Gastroesophageal sphincter (tissue), 4 donors: Measurements from ENCODE around the gene ACOX3. TPM values are rescaled to one million over a fixed set of nuclear protein-coding genes. Genes with fewer than 3 reads are reported as not detected.

Source experiments
- ATAC-seq: fragments of 150-250 bp; one replicate; pipeline ENCODE4 v1.9.1; 2016; ENCODE audit warnings: mild to moderate bottlenecking, moderate library complexity
- H3K27ac ChIP-seq, 4 donors: fragments of 200-600 bp; sonication (generic) in 3 of 4; 1 replicate in 3 of 4; 2 replicates in 1 of 4; pipeline ENCODE4 v1.5.1; 2016 to 2019
- H3K27me3 ChIP-seq: fragments of 200-600 bp; sonication (generic); one replicate; pipeline ENCODE4 v1.5.1; 2019
- H3K36me3 ChIP-seq, 2 donors: fragments of 200-600 bp; sonication (generic); one replicate each; pipeline ENCODE4 v1.5.1; 2019; ENCODE audit warnings: control low read depth in 1 of 2
- H3K4me1 ChIP-seq, 3 donors: fragments of 200-600 bp; sonication (generic); 1 replicate in 2 of 3; 2 replicates in 1 of 3; pipeline ENCODE4 v1.5.1; 2016 to 2019; ENCODE audit warnings: control low read depth in 2 of 3
- H3K4me3 ChIP-seq, 2 donors: fragments of 200-600 bp; sonication (generic); one replicate each; pipeline ENCODE4 v1.5.1; 2019; ENCODE audit warnings: mild to moderate bottlenecking in 1 of 2, moderate library complexity in 1 of 2
- H3K9me3 ChIP-seq, 3 donors: fragments of 200-600 bp; sonication (generic); one replicate each; pipeline ENCODE4 v1.5.1; 2017 to 2019; ENCODE audit warnings: control low read depth in 2 of 3
- EP300 ChIP-seq: sonication (generic); formaldehyde crosslinking; IDR thresholded peaks from one replicate; pipeline ENCODE4 v1.6.1; 2017; ENCODE audit warnings: antibody characterized with exemption, mild to moderate bottlenecking
- POLR2A ChIP-seq, 2 donors: fragments of 450-650 bp; IDR thresholded peaks; one replicate each; pipeline ENCODE4 v1.6.1; 2017; ENCODE audit warnings: antibody characterized with exemption in 2 of 2, mild to moderate bottlenecking in 2 of 2, moderate library complexity in 1 of 2
- POLR2AphosphoS5 ChIP-seq: sonication (generic); formaldehyde crosslinking; IDR thresholded peaks from one replicate; pipeline ENCODE4 v1.6.1; 2017; ENCODE audit warnings: antibody characterized with exemption
- WGBS, 2 donors: methylation state at CpG; one replicate each; pipeline ENCODE4 v1.1.5; 2018; ENCODE audit warnings: low coverage in 1 of 2; 5-methylcytosine and 5-hydroxymethylcytosine counted together
- total RNA-seq, 4 donors: library from RNA; depleted of rRNA; stranded (reverse); fragments of >200 nt; gene quantifications; one replicate each; pipeline ENCODE4 v1.1.0, GENCODE V29; 2016
- TF ChIP-seq, protein P1 (sequence below), 4 experiments: fragments of 200-600 bp in 2 of 4; fragments of 450-650 bp in 2 of 4; sonication (generic) in 1 of 4; IDR thresholded peaks; one replicate each; pipeline ENCODE4 v1.5.1; 2017 to 2019; ENCODE audit warnings: antibody characterized with exemption in 4 of 4, mild to moderate bottlenecking in 2 of 4, moderate library complexity in 2 of 4

Gene ACOX3
- total RNA-seq, 4 donors from 2014 or later = 21.5 to 79.5 (median 37.1) TPM

- no peaks in the 10 kb centered on the region for H3K27me3 ChIP-seq
- TF ChIP-seq POLR2A (IDR thresholded peaks at IDR 0.05) (no peak), POLR2AphosphoS5 (no peak), EP300 (no peak)
- TF ChIP-seq, protein P1, sequence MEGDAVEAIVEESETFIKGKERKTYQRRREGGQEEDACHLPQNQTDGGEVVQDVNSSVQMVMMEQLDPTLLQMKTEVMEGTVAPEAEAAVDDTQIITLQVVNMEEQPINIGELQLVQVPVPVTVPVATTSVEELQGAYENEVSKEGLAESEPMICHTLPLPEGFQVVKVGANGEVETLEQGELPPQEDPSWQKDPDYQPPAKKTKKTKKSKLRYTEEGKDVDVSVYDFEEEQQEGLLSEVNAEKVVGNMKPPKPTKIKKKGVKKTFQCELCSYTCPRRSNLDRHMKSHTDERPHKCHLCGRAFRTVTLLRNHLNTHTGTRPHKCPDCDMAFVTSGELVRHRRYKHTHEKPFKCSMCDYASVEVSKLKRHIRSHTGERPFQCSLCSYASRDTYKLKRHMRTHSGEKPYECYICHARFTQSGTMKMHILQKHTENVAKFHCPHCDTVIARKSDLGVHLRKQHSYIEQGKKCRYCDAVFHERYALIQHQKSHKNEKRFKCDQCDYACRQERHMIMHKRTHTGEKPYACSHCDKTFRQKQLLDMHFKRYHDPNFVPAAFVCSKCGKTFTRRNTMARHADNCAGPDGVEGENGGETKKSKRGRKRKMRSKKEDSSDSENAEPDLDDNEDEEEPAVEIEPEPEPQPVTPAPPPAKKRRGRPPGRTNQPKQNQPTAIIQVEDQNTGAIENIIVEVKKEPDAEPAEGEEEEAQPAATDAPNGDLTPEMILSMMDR (IDR thresholded peaks at IDR 0.05) = no peak
- H3K9me3 ChIP-seq = no peaks in the 10 kb centered on the region
- peaks cover 0 to 34% (median 10%) of the 10 kb centered on the region in 3 donors for H3K4me1 ChIP-seq
- no peaks in the 10 kb centered on the region for H3K36me3 ChIP-seq
- 20 to 80% methylated on average over 2 to 3 of the region's 6 CpGs for WGBS, 2 donors
- H3K4me3 ChIP-seq = no peak overlapping the region
- no peak overlapping the region for H3K27ac ChIP-seq
- no peak for ATAC-seq
Observed at GRCh38 chr4:8348071-8348470, 92.5 kb downstream of the ACOX3 start.

DNA sequence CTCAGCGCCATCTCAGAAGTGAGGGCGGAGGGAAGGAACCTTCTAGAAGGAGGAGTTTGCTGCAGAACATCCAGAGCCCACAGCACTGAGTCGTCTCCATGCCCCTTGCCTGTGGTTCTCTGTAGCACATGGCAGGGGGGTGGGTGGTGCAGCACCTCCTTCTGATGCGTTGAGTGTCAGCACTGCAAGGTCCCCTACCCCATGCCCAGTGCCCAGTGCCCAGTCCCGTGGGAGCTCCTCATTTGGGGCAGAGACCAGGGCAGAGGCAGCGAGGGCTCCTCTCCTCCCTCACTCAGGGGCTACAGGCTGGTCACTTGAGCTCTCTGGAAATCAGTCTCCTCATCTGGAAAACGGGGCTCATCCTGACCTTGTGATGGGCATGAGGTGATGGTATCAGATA, 92.9 kb downstream of the ACOX3 start:
- no peaks in the 10 kb centered on the region for H3K27me3 ChIP-seq
- H3K9me3 ChIP-seq = no peaks in the 10 kb centered on the region
- no peak for ATAC-seq
- no peak overlapping the region for H3K4me3 ChIP-seq
- no peak for TF ChIP-seq POLR2AphosphoS5
- TF ChIP-seq, protein P1 (IDR thresholded peaks at IDR 0.05) = no peak
- no peak for TF ChIP-seq POLR2A (IDR thresholded peaks at IDR 0.05)
- TF ChIP-seq EP300 = no peak
- 64% methylated on average over 2 of the region's 7 CpGs; no CpG with 5 or more reads in 1 of the 2 donors for WGBS, 2 donors
- H3K4me1 ChIP-seq = peaks cover 0 to 34% (median 12%) of the 10 kb centered on the region in 3 donors
- no peaks in the 10 kb centered on the region for H3K36me3 ChIP-seq
- no peak overlapping the region for H3K27ac ChIP-seq

- Histone ChIP-seq H3K9me3 (no peaks in the 10 kb centered on the region), H3K4me3 (no peak overlapping the region), H3K36me3 (no peaks in the 10 kb centered on the region), H3K27me3 (no peaks in the 10 kb centered on the region), H3K27ac (no peak overlapping the region), H3K4me1 (peaks cover 0 to 34% (median 10%) of the 10 kb centered on the region in 3 donors)
- WGBS, 2 donors = 56% methylated on average over 1 to 3 of the region's 16 CpGs
- ATAC-seq = no peak
- TF ChIP-seq POLR2AphosphoS5 = no peak
- TF ChIP-seq, protein P1 (IDR thresholded peaks at IDR 0.05) = no peak
- TF ChIP-seq EP300 = no peak
- no peak for TF ChIP-seq POLR2A (IDR thresholded peaks at IDR 0.05)
Observed at GRCh38 chr4:8346838-8347605, 93.5 kb downstream of the ACOX3 start.

DNA sequence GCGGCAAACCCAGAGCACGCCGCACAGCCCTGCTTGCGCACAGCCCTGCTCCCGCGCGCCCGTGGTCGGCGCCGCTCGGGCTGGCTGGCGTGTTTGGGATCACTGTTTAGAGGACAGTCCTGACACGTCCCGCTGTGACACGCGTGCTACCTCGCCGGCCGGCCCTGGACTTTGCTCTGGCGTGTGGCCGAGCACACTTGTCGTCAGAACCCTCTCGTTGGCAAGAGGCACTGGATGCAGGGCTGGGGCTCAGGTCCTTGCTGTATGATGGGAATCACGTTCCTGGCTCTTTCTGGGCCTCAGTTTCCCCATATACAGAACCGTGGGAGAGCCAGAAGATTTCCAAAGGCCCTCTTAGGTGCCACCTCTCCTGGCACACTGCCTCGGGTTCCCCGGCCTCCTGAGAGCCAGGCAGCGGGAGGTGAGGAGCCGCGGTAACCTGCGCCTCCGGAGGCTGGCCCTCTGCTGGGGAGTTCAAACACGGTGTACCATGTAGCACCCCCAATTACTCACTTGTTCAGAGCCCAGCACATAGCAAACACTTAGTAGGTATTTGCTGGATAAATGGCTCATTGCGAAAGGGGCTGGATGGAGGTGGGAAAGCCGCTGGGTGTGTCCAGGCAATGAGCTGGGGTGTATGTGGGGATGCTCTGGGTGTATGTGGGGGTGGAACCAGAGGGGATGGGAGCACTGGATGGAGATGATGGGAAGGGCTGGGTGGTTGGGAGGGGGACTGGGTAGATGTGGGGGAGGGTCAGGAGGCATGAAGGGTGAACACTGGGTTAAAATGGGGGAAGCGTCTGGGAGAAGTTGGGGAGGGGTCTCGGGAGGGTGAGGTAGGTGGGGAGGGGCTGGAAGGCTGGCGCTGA, 94.3 kb downstream of the ACOX3 start:
- WGBS, 2 donors = 73 to 75% methylated on average over 3 to 6 of the region's 39 CpGs
- no peaks in the 10 kb centered on the region for H3K27me3 ChIP-seq
- TF ChIP-seq, protein P1 (IDR thresholded peaks at IDR 0.05) = no peak
- TF ChIP-seq POLR2AphosphoS5 = no peak
- no peak for TF ChIP-seq EP300
- no peak for TF ChIP-seq POLR2A (IDR thresholded peaks at IDR 0.05)
- no peaks in the 10 kb centered on the region for H3K36me3 ChIP-seq
- no peaks in the 10 kb centered on the region for H3K9me3 ChIP-seq
- peaks cover 0 to 34% (median 19%) of the 10 kb centered on the region in 3 donors for H3K4me1 ChIP-seq
- no peak for ATAC-seq
- no peak overlapping the region for H3K27ac ChIP-seq
- H3K4me3 ChIP-seq = no peak overlapping the region
